ENCODE results near the gene ZNF697.

DNA sequence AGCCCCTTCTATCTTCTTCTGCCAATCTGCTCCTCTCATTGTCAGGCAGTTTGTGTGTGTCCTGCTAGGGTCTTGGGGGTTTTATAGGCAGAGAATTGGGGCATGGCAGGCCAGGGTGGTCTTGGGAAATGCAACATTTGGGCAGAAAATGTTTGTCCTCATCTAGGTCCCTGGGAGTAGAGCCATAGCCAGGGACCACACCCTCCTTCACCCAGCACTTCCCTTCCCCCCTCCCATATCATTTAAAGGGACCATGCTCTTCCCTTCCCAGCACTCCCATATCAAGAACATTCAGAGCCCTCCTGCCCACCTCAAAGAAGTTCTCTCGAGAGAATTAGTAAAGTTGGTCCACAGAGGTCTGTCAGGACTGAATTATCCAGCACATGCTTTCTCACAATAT lies 41.7 kb downstream of the ZNF697 start:
- TF ChIP-seq, protein P1, sequence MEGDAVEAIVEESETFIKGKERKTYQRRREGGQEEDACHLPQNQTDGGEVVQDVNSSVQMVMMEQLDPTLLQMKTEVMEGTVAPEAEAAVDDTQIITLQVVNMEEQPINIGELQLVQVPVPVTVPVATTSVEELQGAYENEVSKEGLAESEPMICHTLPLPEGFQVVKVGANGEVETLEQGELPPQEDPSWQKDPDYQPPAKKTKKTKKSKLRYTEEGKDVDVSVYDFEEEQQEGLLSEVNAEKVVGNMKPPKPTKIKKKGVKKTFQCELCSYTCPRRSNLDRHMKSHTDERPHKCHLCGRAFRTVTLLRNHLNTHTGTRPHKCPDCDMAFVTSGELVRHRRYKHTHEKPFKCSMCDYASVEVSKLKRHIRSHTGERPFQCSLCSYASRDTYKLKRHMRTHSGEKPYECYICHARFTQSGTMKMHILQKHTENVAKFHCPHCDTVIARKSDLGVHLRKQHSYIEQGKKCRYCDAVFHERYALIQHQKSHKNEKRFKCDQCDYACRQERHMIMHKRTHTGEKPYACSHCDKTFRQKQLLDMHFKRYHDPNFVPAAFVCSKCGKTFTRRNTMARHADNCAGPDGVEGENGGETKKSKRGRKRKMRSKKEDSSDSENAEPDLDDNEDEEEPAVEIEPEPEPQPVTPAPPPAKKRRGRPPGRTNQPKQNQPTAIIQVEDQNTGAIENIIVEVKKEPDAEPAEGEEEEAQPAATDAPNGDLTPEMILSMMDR (IDR thresholded peaks at IDR 0.05), result no peak
- TF ChIP-seq POLR2A (IDR thresholded peaks at IDR 0.05), result no peak
